ENCODE measurements around the gene CDPF1.
A peak's percentile ranks its signal among the peaks of the same experiment; 100 is the strongest.

CDPF1 gene

DNA sequence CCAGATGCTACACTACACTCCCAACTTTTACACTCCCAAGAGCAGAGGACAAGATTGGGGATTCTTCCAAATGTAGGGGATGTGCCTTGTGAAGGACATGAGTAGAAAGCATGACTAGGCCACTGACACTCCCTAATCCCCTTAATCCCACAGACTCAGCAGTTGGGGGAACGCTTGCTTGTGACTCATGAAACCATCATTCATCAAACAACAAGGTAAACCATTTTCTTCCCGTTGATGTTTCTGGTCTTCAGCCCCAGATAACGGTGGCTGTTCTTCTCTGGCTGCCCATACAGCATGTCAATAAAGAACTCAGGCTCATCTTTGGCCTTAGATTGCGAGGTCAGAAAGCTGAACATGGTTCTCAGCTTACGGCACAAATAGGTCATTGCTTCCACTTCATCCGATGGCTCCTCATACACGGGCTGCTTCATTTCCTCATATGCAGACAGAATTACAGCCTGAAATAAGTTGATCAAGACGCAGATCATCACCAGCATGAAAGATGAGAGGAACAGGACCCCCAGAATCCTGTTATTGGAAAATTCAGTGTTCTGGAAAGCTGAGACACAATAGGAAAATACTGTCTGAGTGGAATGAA is 6.4 kb upstream of the CDPF1 start:
- no peak for DNase-seq (ENCODE audit: low read depth, low spot score)

DNA sequence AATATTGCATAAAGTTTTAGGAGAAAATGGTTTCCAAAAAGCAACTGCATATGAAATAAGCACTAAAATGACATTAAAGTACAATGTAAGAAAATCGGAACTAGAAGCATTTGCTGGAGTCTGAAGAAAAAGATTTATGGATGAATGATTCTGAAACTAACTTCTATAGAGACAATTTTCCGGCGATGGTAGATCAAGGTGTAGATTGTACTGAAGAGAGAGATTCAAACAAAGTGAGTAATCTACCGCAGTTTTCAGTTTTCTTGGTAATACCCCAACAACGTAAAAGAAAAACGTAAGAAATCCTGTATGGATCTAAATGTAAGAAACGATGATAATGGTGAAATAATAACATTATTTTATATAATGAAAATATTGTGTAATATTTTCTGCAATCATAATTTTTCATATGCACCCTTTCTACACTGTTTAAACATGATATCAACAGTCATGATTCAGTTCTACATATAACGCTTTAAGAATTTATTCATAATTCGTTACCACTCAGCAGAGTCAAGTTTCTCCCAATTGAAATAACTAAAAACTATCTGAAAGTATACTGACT is 1.8 kb upstream of the CDPF1 start:
- DNase-seq (ENCODE audit: low read depth, low spot score), result no peak

DNA sequence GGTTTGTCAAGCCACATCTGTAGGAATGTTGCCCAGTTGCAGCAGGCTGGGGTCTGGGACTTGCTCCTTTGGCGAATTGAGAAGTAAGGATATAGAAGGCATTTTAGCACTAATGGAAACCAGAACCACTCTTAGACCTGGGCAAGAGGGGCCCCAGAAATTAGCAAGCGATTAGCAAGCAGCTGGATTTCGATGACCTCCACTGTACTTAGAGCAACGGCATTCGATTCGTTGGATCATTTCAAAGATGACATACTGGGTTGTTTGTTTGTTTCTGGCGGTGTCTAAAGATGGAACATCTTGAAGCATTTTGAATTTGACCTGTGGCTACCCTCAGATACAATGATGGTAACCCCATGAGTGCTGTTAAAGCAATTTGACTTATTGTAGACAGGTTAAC is 1.2 kb upstream of the CDPF1 start:
- no peak for DNase-seq (ENCODE audit: low read depth, low spot score)

DNA sequence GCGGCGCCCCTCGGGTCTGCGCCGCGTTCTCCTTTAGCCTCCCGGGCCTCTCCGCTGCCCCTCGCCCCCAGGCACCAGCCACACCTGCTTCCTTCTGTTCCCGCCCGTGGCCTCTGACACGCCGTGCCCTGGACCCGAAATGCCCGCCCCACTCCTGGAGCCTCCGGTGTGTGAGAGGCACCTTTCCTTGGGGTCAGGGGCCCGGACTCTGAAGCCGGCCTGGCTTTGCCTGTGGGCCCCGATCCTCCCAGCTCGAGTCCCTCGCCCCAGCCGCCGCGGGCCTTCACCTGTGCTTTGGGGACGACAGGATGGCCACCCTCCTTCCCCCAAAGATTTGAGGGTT is 661 bp upstream of the CDPF1 start:
- DNase-seq (ENCODE audit: low read depth, low spot score), result no peak

DNA sequence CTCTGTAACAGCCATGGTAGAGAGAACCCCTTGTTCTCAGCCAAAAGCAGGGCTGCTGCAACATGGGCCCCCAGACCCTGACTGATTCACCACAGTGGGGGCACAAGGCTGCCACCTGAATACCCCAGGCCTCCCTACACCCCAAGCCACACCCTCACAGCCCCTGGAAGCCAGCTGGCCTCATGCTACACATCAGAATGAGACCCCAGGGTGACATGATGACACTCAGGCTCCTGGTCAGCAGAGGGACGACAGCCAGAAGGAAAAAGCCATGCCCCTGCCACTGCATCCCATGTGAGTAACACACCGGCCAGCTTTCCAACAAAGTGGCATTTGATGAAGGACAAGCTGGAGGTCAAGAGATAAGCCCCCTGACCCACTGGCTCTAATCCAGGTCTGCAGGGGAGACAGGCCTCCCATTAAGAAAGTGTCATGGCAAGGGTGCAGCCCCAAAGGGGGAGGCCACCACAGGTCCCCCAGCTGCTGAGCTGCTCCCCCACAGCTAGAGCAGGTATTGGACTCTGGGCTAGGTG is 2.6 kb downstream of the CDPF1 start:
- DNase-seq (ENCODE audit: low read depth, low spot score), result no peak

DNA sequence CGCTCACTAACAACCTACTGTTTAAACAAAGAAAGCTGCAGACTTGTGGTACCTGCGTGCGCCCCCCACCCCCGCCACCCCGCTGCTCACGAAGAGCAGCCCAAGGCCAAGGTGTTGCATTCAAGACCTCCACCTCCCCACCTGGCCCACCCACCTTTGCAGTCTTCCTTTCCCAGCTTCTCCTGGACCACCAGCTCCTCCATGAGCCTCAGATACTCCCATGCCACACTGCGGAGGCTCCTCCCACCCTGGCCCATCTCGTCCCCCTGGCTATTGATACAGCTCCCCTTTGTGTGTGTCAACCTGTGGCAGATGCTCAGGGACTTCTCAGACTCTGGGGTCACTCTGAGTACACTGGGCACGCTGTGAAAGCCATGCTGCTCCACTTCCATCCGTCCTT is 3.9 kb downstream of the CDPF1 start:
- no peak for DNase-seq (ENCODE audit: low read depth, low spot score)

DNA sequence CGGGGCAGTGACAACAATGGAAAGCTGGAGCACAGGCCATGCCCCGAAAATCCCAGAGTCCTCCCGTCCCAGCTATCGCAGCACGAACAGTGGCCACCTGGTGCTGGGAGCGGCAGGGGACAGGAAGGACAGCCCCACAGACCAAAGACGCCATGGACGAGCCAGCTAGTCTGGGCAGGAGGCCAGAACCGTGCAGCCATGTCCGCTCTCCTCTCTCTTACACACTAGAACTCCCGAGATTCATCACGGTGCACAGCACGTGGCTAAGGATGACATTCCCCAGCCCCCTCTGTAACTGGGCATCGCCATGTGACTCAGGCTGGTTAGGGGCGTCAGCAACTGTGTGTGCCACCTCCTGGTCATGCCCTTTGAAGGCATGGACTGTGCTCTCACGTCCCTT is 4.6 kb downstream of the CDPF1 start:
- no peak for DNase-seq (ENCODE audit: low read depth, low spot score)

DNA sequence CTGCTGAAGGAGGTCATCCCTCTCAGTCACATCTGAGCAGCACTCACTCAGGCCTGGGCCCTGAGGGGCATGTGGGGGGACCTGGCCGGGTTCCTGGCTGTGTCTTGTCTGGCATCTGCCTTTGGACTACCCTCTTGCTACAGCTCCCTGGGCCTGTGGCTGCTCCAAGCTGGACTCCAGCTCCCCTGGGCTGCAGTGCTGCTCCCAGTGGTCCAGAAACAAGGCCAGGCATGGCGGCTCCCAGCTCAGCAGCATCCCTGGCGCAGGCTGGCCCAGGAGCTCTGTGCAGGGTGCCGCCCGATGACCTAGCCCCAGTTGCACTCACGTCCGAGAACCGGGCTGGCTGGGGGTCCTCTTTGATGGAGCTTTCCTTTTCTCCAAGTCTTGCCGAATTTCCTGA is 5.3 kb downstream of the CDPF1 start:
- DNase-seq (ENCODE audit: low read depth, low spot score), result no peak

DNA sequence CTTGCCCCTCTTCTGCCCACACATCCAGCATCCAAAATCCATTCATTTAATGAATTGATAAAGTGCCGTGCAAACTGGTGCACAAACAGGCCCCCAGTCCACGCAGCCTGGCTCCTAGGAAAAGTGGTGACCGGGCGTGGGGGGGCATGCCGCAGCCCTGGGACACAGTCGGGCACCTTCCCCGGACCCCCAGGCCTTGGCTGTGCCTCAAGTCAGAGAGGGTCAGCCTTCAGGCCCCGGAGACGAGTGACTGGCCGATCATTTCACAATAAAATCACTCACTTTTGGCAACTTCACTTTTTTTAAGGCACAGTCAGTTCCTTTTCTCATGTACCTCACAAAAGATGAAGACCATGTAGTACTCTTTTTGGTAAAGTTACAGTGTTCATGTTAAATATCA is 8.0 kb downstream of the CDPF1 start:
- DNase-seq (ENCODE audit: low read depth, low spot score), result no peak

DNA sequence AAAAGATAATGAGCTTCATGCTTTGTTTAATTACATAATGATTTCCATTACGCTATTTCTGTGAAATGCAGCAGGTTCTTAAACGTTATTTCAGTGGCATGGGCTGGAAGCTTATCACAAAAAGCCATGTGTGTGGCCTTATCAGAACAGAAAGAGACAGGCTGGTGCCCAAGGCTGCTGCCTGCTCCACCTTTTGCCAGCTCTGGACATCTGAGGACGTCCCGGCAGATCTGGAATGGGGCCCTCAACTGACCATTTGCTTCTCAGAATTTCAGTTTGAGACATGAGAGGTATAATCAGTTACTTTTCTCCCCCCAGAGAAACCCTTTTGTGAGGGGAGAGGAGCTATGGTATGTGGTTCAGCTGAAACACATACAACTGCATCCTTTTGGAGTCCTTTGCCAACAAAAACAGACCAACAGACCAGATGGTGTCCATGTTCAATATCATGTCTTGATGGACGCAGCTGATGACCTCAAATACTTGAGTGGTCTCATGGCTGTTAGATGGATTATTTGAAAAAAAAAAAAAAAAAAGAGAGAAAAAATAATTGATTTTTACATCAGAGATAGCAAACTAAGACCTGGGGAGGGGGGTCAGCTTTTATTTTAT is 8.6 kb downstream of the CDPF1 start:
- DNase-seq (ENCODE audit: low read depth, low spot score), result no peak

DNA sequence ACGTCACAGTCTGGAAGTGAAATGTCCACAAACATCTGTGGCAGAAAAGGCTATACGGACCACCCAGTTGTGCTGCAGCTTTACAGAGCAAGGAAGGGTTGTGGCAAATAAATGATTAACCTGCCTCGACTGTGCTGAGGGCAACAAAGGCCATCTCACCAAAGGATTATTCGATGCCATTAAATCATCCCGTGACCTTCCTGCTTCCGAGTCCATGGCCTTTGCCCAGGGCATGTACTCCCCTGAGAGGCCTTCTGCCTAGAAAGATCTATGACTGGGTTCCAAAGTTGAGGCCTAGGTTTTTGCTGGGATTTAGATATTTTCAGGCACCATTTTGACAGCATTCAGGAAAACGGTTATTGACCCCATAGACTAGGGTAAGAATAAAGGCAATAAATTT is 9.2 kb downstream of the CDPF1 start:
- DNase-seq (ENCODE audit: low read depth, low spot score), result no peak

DNA sequence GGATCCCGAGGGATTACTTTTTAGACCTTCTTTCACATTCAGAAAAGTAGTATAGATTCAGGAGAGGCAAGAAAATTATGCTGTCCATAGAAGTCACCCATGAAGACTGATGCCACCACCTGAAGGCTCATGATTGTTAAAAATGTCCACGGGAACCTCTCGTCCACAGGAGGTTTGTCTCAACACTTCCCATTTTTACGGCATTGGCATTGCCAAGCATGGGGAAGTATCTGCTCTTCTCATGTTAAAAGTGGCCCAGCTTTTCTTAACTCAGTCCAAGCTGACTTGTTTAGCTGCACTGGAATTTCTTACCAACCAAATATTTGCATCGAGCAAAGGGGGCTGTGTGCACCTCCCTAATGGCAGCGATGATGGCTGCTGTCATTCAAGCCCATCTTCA is 9.6 kb downstream of the CDPF1 start:
- no peak for DNase-seq (ENCODE audit: low read depth, low spot score)

DNA sequence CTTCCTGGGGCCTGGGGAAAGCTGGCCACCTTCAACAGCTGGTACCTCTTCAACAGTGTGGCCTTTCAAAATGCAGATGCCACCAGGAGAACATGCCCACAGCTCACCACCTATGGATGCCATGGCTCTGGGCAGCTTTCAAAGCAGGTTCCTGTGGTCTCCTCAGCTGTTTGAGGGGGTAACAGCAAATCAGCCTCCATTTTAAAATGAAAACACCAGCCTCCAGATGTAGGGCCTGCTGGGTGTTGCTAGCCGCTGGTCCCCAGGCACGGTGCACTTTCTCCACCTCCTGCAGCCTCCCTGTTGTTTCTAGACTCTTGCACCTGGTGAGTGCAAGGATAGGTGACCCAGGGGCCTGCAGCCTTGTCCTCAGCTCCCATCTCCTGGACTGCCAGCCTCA is 10.0 kb downstream of the CDPF1 start:
- DNase-seq (ENCODE audit: low read depth, low spot score), result no peak

DNA sequence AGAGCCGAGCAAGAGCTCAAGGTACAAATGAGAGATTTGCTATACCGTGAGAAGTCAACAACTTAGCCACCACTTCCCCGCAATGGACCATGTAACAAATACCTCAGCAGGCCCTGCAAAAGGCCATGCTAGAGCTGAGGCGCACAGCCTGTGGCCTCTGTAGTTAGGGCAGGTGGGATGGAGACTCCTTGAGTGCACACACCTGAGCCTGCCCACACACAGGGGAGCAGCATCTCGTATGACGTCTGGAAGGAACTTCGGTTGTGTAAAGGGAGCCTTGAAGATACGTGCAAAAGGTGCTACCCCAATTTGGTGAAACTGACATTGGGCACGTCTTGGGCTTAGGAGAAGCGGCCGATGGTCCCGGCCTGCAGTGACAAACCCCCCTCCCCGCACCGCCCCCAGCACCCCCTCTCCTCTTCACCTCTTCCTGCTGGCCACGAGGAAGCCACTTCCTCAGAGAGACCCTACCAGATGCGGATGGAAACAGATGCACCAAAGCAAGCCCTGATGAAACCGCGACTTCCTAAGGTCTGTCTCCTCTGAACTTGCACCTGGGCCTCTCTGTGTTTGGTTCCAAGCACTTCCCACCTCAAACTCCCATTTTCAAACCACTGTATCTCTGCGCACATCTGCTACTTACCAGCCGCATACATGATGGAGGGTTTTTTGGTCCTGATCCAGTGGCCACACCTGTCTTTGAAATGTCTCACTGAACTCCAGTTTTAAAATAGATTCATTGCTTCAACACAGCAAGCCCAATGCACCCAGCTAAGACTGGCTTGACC is 10.6 kb downstream of the CDPF1 start:
- DNase-seq (ENCODE audit: low read depth, low spot score), result no peak

DNA sequence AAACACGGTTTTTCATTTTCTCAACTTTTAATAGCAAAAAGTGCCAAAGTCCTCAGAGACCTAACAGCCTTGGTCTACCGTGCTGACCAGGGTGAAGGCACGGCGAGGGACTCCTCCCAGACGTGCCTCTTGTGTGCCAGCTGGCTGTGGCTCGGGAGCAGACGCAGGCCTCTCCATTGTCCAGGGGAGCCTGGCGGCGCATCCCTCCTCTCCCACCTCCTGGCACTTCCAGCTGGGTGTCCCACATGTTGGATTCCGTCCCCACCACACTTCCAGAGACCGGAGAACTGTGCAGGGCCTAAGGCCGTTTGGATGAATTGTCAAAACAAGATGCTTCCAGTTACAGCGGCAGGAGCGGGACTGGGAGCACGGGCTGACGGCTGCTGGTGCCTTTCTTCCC is 11.6 kb downstream of the CDPF1 start:
- DNase-seq (ENCODE audit: low read depth, low spot score), result no peak

DNA sequence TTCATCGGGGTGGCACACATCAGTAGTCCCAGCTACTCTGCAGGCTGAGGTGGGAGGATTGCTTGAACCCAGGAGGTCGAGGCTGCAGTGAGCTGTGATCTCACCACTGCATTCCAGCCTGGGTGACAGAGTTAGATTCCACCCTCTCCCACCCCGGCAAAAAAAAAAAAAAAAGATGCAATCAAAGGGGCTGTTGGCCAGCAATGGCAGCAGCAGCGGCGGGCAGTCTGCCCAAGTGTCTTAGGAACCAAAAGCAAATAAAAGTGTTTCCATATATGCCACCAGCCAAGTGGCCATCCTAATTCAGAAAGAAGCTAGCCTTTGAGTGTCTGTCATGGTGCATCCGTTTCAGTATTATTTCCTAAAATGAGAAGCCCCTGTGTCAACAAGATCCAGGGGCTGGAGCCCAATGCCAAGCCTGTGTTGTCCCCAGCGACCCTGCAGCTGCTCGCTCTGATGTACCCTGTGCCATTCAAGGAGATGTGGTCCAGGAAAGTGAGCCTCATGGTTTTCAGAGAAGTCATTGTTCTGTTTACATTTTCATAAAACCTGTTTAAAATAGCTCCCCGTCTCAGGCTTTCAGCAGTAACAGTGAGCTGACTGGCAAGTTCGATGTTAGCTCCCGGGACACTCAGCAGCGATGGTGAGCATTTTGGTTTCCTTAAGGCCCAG is 12.5 kb downstream of the CDPF1 start:
- no peak for DNase-seq (ENCODE audit: low read depth, low spot score)

DNA sequence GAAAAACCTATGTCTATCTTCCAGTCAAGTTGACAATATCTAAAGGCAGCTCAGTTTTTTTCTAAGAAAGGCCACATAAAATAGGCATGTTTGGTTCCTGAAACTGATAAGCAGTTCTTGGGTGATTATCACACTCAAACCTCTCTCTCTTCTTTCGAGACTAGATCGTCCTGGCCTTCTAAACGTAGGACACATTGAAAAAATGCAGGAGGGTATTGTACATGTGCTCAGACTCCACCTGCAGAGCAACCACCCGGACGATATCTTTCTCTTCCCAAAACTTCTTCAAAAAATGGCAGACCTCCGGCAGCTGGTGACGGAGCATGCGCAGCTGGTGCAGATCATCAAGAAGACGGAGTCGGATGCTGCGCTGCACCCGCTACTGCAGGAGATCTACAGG is 15.1 kb downstream of the CDPF1 start:
- DNase-seq (ENCODE audit: low read depth, low spot score), result no peak

DNA sequence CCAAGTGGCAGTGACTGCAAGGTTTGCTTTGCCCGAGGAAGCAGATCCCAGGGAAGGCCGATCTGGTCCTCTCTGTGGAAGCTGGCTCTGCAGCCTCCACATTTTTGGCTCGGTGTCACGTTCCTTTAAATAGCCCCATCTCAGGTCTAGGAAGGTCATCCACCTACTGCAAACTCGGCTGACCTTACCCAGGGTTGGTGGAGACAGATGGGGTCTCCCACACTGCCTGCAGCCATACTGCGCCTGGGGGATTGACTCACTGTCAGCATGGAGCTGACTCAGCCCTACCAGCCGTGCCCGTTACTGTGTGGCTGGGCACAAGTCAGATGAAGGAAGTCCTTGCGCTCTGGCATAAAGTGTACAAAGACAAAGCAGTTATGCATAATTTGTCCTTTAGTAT is 16.9 kb downstream of the CDPF1 start:
- peak; percentile 33 for DNase-seq (ENCODE audit: low read depth, low spot score)

DNA sequence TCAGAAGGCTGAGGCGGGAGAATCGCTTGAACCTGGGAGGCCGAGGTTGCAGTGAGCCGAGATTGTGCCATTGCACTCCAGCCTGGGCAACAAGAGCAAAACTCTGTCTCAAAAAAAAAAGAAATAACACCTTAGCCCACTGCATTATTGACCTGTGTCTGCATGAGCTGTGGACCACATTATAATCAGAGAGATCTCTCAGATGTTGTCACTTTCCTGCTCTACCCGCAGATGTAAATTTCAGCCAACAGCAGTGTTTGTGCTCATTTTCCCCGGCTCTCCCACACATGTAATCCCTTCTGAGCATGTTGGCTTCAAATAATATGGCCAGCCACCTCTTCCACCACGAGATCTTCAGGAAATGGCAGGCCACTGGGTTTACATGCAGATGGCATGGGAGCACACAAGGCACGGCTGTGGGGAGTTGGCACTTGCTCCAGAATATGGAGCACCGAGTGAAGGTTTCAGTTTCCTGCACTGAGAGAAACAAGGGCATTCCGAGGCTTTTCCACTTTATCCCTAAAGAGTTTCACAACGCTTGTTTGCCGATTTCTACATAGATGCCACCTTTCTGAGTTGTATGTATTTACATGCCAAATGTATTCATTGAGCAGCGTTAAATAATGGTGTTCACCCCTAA is 19.7 kb downstream of the CDPF1 start:
- DNase-seq (ENCODE audit: low read depth, low spot score), result no peak

DNA sequence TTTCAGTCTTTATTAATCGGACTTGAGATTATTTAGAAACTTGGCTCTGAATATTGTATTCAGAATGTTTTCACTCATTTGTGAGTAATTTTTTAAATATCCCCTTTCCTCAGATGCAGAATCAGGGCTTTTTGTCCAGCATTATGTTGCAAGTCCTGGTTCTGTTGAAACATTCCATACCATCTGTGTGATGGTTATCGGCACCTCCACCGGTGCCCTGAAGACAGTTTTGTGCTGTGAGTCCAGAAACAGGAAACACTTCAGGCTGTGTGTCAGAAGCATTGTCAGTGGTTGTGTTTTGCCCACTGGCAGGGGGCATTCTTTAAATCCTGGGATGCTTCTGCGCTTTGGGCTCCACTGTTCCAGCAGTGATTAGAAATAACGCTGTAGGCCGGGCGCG is 20.4 kb downstream of the CDPF1 start:
- DNase-seq (ENCODE audit: low read depth, low spot score), result no peak

DNA sequence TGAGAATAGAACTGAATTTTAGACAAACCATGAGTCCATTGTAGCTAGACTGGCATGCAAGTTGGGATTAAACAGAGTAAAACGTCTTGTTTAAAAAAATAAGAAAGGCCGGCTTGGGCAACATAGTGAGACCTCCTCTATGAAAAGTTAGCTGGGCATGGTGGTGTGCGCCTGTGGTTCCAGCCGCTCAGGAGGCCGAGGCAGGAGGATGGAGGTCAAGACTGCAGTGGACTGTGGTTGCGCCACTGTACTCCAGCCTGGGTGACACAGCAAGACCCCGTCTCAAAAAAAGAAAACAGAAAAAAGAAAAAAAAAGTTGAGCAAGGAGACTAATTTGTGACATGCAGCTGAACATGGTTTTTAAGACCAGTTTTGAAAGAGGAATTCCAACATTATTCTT is 23.5 kb downstream of the CDPF1 start:
- no peak for DNase-seq (ENCODE audit: low read depth, low spot score)

DNA sequence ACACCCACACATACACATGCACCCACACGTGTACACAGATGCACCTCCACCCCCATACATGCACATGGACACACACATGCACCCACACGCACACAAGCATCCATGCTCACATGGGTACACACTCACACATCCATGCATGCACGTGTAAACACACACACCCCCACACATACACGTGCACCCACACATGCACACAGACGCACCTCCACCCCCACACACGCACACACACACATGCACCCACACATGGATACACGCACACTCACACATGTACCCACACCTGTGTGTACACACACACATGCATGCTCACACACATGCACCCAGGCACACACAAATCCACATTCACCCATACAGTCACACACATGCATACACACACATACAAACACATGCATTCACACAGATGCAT is 24.5 kb downstream of the CDPF1 start:
- no peak for DNase-seq (ENCODE audit: low read depth, low spot score)

Data from smooth muscle cell of the brain vasculature (primary cell).